ENCODE measurements around the gene MRPS24.
"Not testable (repeated sequence)": the region's sequence is repeated elsewhere in the genome, so short reads cannot be mapped to it uniquely, and the experiment has no call there.

The MRPS24 gene

GRCh38 chr7:43830917-43831316 is 38.4 kb downstream of the MRPS24 start:
- not testable (repeated sequence) for DNase-seq

DNA sequence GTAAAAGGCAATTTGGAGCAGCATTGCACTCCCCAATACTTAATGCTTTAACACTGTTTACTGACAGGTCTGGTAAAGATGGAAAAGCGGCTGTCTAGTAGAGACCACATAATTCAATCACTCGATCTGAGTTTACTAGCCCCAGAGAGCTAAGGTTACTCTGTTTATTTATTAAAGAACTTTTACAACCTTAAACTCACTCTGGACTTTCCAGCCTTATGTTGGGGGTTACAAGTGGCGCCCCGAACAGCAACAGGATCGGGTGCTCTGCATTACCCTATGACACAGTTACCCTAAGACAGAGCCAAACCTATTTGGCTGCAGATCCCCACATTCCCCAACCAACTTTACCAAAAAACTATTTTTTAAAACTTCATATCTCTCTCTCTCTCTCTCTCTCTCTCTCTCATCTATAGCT is 43.9 kb downstream of the MRPS24 start:
- no peak for DNase-seq

DNA sequence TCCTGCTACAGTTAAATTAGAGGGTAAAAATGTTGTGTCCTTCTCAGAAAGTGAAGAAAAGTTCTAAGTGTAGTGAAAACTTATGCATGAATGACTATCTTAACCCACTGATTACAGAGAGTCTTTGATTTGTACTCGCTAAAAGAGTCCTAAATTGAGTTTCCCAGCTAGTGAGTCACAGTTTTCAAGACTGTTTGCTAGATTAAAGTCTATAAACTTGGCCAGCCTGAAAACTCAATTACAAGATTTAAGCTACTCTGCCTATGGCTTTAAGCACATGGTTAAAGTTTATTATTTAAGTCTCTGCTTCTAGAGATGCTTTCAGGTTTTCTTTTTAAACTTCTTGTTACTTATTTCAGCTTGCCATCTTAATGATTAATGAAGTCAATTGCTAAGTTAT is 44.4 kb downstream of the MRPS24 start:
- DNase-seq, result no peak

GRCh38 chr7:43824513-43824912 is 44.8 kb downstream of the MRPS24 start:
- not testable (repeated sequence) for DNase-seq

GRCh38 chr7:43823941-43824340 is 45.4 kb downstream of the MRPS24 start:
- no peak for DNase-seq

DNA sequence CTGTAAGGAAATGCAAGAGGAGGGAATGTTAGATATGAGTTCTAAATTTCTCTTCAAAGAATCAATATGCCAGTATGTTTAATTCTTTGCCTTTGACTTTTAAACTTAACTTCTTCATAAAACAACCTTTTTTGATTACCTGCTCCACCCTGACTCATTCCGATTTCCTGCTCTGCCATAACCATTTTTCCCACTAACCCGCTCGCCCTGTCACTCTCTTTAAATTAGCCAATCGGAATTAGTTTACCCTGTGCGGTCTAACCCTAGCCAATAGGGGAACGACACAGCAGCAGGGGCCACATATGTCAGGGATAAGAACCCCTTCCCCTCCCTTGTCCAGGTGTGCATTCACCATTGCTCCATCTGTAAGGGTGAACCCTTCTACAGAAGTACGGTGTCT is 45.9 kb downstream of the MRPS24 start:
- not testable (repeated sequence) for DNase-seq
